ENCODE data around the gene IFNA1.
"Not testable (repeated sequence)": the region's sequence is repeated elsewhere in the genome, so short reads cannot be mapped to it uniquely, and the experiment has no call there.

IFNA1 gene

GRCh38 chr9:21440139-21440538 lies at the start of gene IFNA1:
IFNA1 (plus strand) TSS chr9:21440439; CDS start chr9:21440508, 69 bp downstream.
- no peak for DNase-seq

- DNase-seq: no peak
Observed at GRCh38 chr9:21392270-21392669, 48.0 kb upstream of the IFNA1 start.

- DNase-seq: peak; percentile 74
Observed at GRCh38 chr9:21395778-21396717, 44.2 kb upstream of the IFNA1 start.

- no peak for DNase-seq
Observed at GRCh38 chr9:21398955-21399489, 41.2 kb upstream of the IFNA1 start.

- DNase-seq: no peak
Observed at GRCh38 chr9:21399956-21400355, 40.3 kb upstream of the IFNA1 start.

GRCh38 chr9:21402386-21403251 lies 37.6 kb upstream of the IFNA1 start:
- DNase-seq: peak; percentile 33

- no peak for DNase-seq
Observed at GRCh38 chr9:21404146-21404545, 36.1 kb upstream of the IFNA1 start.

GRCh38 chr9:21408817-21409216 lies 31.4 kb upstream of the IFNA1 start, which contains the start of gene IFNA8:
IFNA8 (plus strand) TSS chr9:21409117; CDS start chr9:21409177, 60 bp downstream.
- no peak for DNase-seq

- no peak for DNase-seq
Observed at GRCh38 chr9:21412107-21412506, 28.1 kb upstream of the IFNA1 start.

GRCh38 chr9:21413151-21413550 lies 27.1 kb upstream of the IFNA1 start:
- no peak for DNase-seq

GRCh38 chr9:21413624-21414023 lies 26.6 kb upstream of the IFNA1 start:
- peak; percentile 18 for DNase-seq

GRCh38 chr9:21414220-21414940 lies 25.9 kb upstream of the IFNA1 start:
- DNase-seq: no peak

GRCh38 chr9:21415493-21416267 lies 24.6 kb upstream of the IFNA1 start:
- no peak for DNase-seq

GRCh38 chr9:21428235-21428634 lies 12.0 kb upstream of the IFNA1 start:
- DNase-seq: no peak

GRCh38 chr9:21429191-21429590 lies 11.0 kb upstream of the IFNA1 start:
- no peak for DNase-seq

- no peak for DNase-seq
Observed at GRCh38 chr9:21432672-21433425, 7.4 kb upstream of the IFNA1 start.

GRCh38 chr9:21434202-21435014 lies 5.8 kb upstream of the IFNA1 start:
- peak; percentile 59 for DNase-seq

GRCh38 chr9:21435015-21435383 lies 5.2 kb upstream of the IFNA1 start:
- DNase-seq: not testable (repeated sequence)

- no peak for DNase-seq
Observed at GRCh38 chr9:21443849-21444625, 3.8 kb downstream of the IFNA1 start.

Data from stimulated activated CD4-positive, alpha-beta T cell treated with anti-CD3 and anti-CD28 coated beads, Interleukin-15, amount 100 ng/mL, for 24 hours (primary cell).